ENCODE measurements around the gene KRT9.
"Not testable (repeated sequence)": the region's sequence is repeated elsewhere in the genome, so short reads cannot be mapped to it uniquely, and the experiment has no call there.

KRT9 gene

GRCh38 chr17:41580687-41581365 lies 9.0 kb upstream of the KRT9 start:
- no peak for DNase-seq (ENCODE audit: low read depth)
- TF ChIP-seq POLR2A (IDR thresholded peaks at IDR 0.05; ENCODE audit: extremely low read depth, insufficient read length) (no peak), MAX (IDR thresholded peaks at IDR 0.05; ENCODE audit: low read depth, low read length) (no peak), MYC (IDR thresholded peaks at IDR 0.05; ENCODE audit: low read depth, low read length) (no peak), CTCF (IDR thresholded peaks at IDR 0.05; ENCODE audit: low read depth, low read length) (no peak)
- no peak overlapping the region for H3K4me3 ChIP-seq (ENCODE audit: low read depth, low read length)

- no peak overlapping the region for H3K4me3 ChIP-seq (ENCODE audit: low read depth, low read length)
- no peak for TF ChIP-seq CTCF (IDR thresholded peaks at IDR 0.05; ENCODE audit: low read depth, low read length)
- no peak for TF ChIP-seq POLR2A (IDR thresholded peaks at IDR 0.05; ENCODE audit: extremely low read depth, insufficient read length)
- TF ChIP-seq MAX (IDR thresholded peaks at IDR 0.05; ENCODE audit: low read depth, low read length) = no peak
- no peak for TF ChIP-seq MYC (IDR thresholded peaks at IDR 0.05; ENCODE audit: low read depth, low read length)
- no peak for DNase-seq (ENCODE audit: low read depth)
These were observed 8.4 kb upstream of the KRT9 start for GRCh38 chr17:41580244-41580575.

GRCh38 chr17:41579484-41580243 lies 7.8 kb upstream of the KRT9 start:
- peak; percentile 65 for DNase-seq (ENCODE audit: low read depth)
- no peak overlapping the region for H3K4me3 ChIP-seq (ENCODE audit: low read depth, low read length)
- TF ChIP-seq MYC (IDR thresholded peaks at IDR 0.05; ENCODE audit: low read depth, low read length) (no peak), CTCF (IDR thresholded peaks at IDR 0.05; ENCODE audit: low read depth, low read length) (peak; percentile 82), MAX (IDR thresholded peaks at IDR 0.05; ENCODE audit: low read depth, low read length) (peak; percentile 41; the same call in 1 of the 2 replicates)

- no peak for TF ChIP-seq POLR2A (IDR thresholded peaks at IDR 0.05; ENCODE audit: extremely low read depth, insufficient read length)
- TF ChIP-seq CTCF (IDR thresholded peaks at IDR 0.05; ENCODE audit: low read depth, low read length) = no peak
- TF ChIP-seq MAX (IDR thresholded peaks at IDR 0.05; ENCODE audit: low read depth, low read length) = no peak
- no peak for TF ChIP-seq MYC (IDR thresholded peaks at IDR 0.05; ENCODE audit: low read depth, low read length)
- H3K4me3 ChIP-seq (ENCODE audit: low read depth, low read length) = no peak overlapping the region
- no peak for DNase-seq (ENCODE audit: low read depth)
These were observed 7.1 kb upstream of the KRT9 start for GRCh38 chr17:41578971-41579370.

- no peak overlapping the region for H3K4me3 ChIP-seq (ENCODE audit: low read depth, low read length)
- TF ChIP-seq MAX (IDR thresholded peaks at IDR 0.05; ENCODE audit: low read depth, low read length) = no peak
- no peak for TF ChIP-seq MYC (IDR thresholded peaks at IDR 0.05; ENCODE audit: low read depth, low read length)
- TF ChIP-seq CTCF (IDR thresholded peaks at IDR 0.05; ENCODE audit: low read depth, low read length) = no peak
- no peak for DNase-seq (ENCODE audit: low read depth)
These were observed 6.7 kb upstream of the KRT9 start for GRCh38 chr17:41578538-41578937.

- not testable (repeated sequence) for DNase-seq (ENCODE audit: low read depth); H3K4me3 ChIP-seq (ENCODE audit: low read depth, low read length)
These were observed 4.9 kb upstream of the KRT9 start for GRCh38 chr17:41576740-41577139.
